ENCODE results near the gene BCAP31.
"Not testable (repeated sequence)": the region's sequence is repeated elsewhere in the genome, so short reads cannot be mapped to it uniquely, and the experiment has no call there.

The BCAP31 gene

GRCh38 chrX:153717445-153717844 lies 6.7 kb downstream of the BCAP31 start:
- no peak for DNase-seq (ENCODE audit: low read depth, low spot score)

- no peak for DNase-seq (ENCODE audit: low read depth, low spot score)
These were observed 9.9 kb downstream of the BCAP31 start for GRCh38 chrX:153714256-153714655.

- no peak for DNase-seq (ENCODE audit: low read depth, low spot score)
These were observed 14.2 kb downstream of the BCAP31 start for GRCh38 chrX:153709726-153710674.

GRCh38 chrX:153708415-153708814 lies 15.8 kb downstream of the BCAP31 start:
- no peak for DNase-seq (ENCODE audit: low read depth, low spot score)

GRCh38 chrX:153707406-153707805 lies 16.8 kb downstream of the BCAP31 start:
- no peak for DNase-seq (ENCODE audit: low read depth, low spot score)

- no peak for DNase-seq (ENCODE audit: low read depth, low spot score)
These were observed 17.4 kb downstream of the BCAP31 start for GRCh38 chrX:153706799-153707198.

- DNase-seq (ENCODE audit: low read depth, low spot score): not testable (repeated sequence)
These were observed 18.7 kb downstream of the BCAP31 start for GRCh38 chrX:153705403-153706060.

GRCh38 chrX:153704631-153705402 lies 19.4 kb downstream of the BCAP31 start:
- DNase-seq (ENCODE audit: low read depth, low spot score): not testable (repeated sequence)

- DNase-seq (ENCODE audit: low read depth, low spot score): no peak
These were observed 20.1 kb downstream of the BCAP31 start for GRCh38 chrX:153704021-153704526.

- no peak for DNase-seq (ENCODE audit: low read depth, low spot score)
These were observed 21.2 kb downstream of the BCAP31 start for GRCh38 chrX:153703036-153703370.

- no peak for DNase-seq (ENCODE audit: low read depth, low spot score)
These were observed 21.7 kb downstream of the BCAP31 start for GRCh38 chrX:153702336-153703035.

- DNase-seq (ENCODE audit: low read depth, low spot score): no peak
These were observed 22.5 kb downstream of the BCAP31 start for GRCh38 chrX:153701706-153702105.

- DNase-seq (ENCODE audit: low read depth, low spot score): no peak
These were observed 23.2 kb downstream of the BCAP31 start for GRCh38 chrX:153700967-153701366.

GRCh38 chrX:153700376-153700945 lies 23.7 kb downstream of the BCAP31 start:
- no peak for DNase-seq (ENCODE audit: low read depth, low spot score)

- DNase-seq (ENCODE audit: low read depth, low spot score): not testable (repeated sequence)
These were observed 24.3 kb downstream of the BCAP31 start for GRCh38 chrX:153699784-153700371.

- DNase-seq (ENCODE audit: low read depth, low spot score): not testable (repeated sequence)
These were observed 24.9 kb downstream of the BCAP31 start for GRCh38 chrX:153699210-153699783.

- no peak for DNase-seq (ENCODE audit: low read depth, low spot score)
These were observed 26.0 kb downstream of the BCAP31 start for GRCh38 chrX:153697924-153698865.

- DNase-seq (ENCODE audit: low read depth, low spot score): not testable (repeated sequence)
These were observed 27.0 kb downstream of the BCAP31 start for GRCh38 chrX:153696986-153697722.
